ENCODE measurements around the gene SPEN. TPM values are rescaled to one million over a fixed set of nuclear protein-coding genes. Genes with fewer than 3 reads are reported as not detected.
A peak's percentile ranks its signal among the peaks of the same experiment; 100 is the strongest.

SPEN gene
- total and polyA plus RNA-seq, 2 of the 13 experiments (the other 11 are each of a cell fraction or from before 2014, with no cell fraction given), result 4.8 to 14.0 TPM

DNA sequence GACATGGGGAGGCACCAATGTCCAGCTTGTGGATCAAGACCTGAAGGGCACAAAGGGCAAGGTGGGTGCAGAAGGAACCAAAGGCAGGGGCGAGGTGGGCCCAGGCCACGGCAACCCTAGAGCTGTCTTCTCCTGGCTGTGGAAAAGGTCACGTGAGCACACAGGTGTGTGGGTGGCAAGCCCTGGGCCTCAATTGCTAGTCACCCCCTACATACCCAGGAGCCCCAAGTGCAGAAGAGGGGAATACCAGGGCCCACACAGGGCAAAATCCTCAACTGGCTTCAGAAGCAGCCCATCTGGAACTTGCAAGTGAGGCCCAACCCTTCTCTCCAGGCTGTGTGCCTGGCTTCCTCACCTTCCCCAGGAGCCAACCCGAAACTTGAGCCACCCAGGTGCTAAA, 102.8 kb downstream of the SPEN start:
- 100% methylated on average over 2 of the region's 4 CpGs for WGBS (ENCODE audit: low lambda C conversion rate)
- intact Hi-C loops (cut with micrococcal nuclease; ENCODE audit: unreplicated experiment), result no loop called here
- Histone ChIP-seq H3K36me3 (replicated peaks in 1 of 2; ENCODE audit: control insufficient read depth in 1 of 2, insufficient read depth in 2 of 2, low read length in 2 of 2) (peaks cover 8 to 29% of the 10 kb centered on the region in 2 experiments; a peak in 4 of 5 replicates), H3K27me3 (ENCODE audit: control insufficient read depth in 1 of 2, insufficient read depth in 2 of 2, low read length in 2 of 2) (no peaks in the 10 kb centered on the region), H3K79me2 (ENCODE audit: insufficient read depth, low read length) (no peaks in the 10 kb centered on the region), H3K4me3 (replicated peaks in 1 of 3; ENCODE audit: insufficient read depth in 1 of 3, low read depth in 2 of 3, low read length in 3 of 3) (no peak overlapping the region), H3K9me3 (ENCODE audit: low read length) (no peaks in the 10 kb centered on the region), H3K27ac (ENCODE audit: extremely low read length, insufficient read depth, low read length) (no peak overlapping the region), H4K20me1 (ENCODE audit: insufficient read depth, low read length) (no peaks in the 10 kb centered on the region), H3K9ac (ENCODE audit: insufficient read depth, low read depth, low read length) (no peak overlapping the region), H3K4me2 (ENCODE audit: low read depth, low read length) (no peak overlapping the region), H3K4me1 (ENCODE audit: insufficient read depth, low read length) (peaks cover 11% of the 10 kb centered on the region; the same call in 1 of the 2 replicates), H2AFZ (ENCODE audit: low read length) (no peak overlapping the region)
- TF ChIP-seq, protein P1, sequence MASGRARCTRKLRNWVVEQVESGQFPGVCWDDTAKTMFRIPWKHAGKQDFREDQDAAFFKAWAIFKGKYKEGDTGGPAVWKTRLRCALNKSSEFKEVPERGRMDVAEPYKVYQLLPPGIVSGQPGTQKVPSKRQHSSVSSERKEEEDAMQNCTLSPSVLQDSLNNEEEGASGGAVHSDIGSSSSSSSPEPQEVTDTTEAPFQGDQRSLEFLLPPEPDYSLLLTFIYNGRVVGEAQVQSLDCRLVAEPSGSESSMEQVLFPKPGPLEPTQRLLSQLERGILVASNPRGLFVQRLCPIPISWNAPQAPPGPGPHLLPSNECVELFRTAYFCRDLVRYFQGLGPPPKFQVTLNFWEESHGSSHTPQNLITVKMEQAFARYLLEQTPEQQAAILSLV (CRISPR knock-in tag; IDR thresholded peaks at IDR 0.05; ENCODE audit: borderline replicate concordance), result no peak
- TF ChIP-seq, protein P2, sequence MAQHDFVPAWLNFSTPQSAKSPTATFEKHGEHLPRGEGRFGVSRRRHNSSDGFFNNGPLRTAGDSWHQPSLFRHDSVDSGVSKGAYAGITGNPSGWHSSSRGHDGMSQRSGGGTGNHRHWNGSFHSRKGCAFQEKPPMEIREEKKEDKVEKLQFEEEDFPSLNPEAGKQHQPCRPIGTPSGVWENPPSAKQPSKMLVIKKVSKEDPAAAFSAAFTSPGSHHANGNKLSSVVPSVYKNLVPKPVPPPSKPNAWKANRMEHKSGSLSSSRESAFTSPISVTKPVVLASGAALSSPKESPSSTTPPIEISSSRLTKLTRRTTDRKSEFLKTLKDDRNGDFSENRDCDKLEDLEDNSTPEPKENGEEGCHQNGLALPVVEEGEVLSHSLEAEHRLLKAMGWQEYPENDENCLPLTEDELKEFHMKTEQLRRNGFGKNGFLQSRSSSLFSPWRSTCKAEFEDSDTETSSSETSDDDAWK (CRISPR knock-in tag; IDR thresholded peaks at IDR 0.05), result no peak
- ChIA-PET POLR2A (no interaction called here), CTCF (ENCODE audit: low intra/inter-chr PET ratio, low total read pairs) (no interaction called here)
- no TSS peak for BruUV-seq (replicated peaks)
- DNase-seq (ENCODE audit: low spot score) (no peak), FAIRE-seq (no peak), ATAC-seq (no peak)
- in situ Hi-C loops (cut with HindIII; ENCODE audit: extremely low pct_ligation_motif_present, low pct_unique_long_range_greater_than_20kb), result no loop called here

DNA sequence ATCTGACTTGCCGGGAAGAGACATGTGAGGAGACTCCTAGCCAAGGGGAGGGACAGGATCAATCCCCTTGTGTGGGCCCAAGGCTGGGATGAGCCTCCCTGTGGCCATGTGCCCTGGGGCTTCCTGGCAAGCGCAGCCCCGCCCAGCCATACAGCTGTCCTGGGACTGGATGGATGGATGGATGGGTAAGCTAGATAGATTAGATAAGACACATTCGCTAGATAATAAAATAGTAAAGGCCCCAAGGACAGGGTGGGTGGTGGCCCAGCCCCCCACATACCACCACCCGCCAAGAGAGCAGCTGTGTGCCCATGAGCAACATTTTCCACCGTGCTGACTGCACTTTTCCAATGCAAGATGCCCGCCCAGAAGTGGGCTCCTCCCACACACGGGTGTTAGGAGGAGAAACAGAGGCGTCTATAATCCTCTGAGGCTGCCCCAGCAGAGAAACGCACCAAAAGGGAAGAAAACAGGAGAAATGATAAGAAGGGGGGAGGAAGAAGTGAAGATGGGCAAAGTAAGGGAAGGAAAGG, 103.3 kb downstream of the SPEN start:
- Histone ChIP-seq H3K4me1 (ENCODE audit: insufficient read depth, low read length) (peaks cover 11% of the 10 kb centered on the region; the same call in 1 of the 2 replicates), H3K36me3 (replicated peaks in 1 of 2; ENCODE audit: control insufficient read depth in 1 of 2, insufficient read depth in 2 of 2, low read length in 2 of 2) (peaks cover 8 to 25% of the 10 kb centered on the region in 2 experiments; a peak in 4 of 5 replicates), H3K9me3 (ENCODE audit: low read length) (no peaks in the 10 kb centered on the region), H3K9ac (ENCODE audit: insufficient read depth, low read depth, low read length) (no peak overlapping the region), H2AFZ (ENCODE audit: low read length) (no peak overlapping the region), H3K79me2 (ENCODE audit: insufficient read depth, low read length) (no peaks in the 10 kb centered on the region), H4K20me1 (ENCODE audit: insufficient read depth, low read length) (no peaks in the 10 kb centered on the region), H3K4me3 (replicated peaks in 1 of 3; ENCODE audit: insufficient read depth in 1 of 3, low read depth in 2 of 3, low read length in 3 of 3) (no peak overlapping the region), H3K27ac (ENCODE audit: extremely low read length, insufficient read depth, low read length) (no peak overlapping the region), H3K27me3 (ENCODE audit: control insufficient read depth in 1 of 2, insufficient read depth in 2 of 2, low read length in 2 of 2) (no peaks in the 10 kb centered on the region), H3K4me2 (ENCODE audit: low read depth, low read length) (no peak overlapping the region)
- CTCF ChIA-PET (ENCODE audit: low intra/inter-chr PET ratio, low total read pairs), result no interaction called here
- DNase-seq (ENCODE audit: low spot score) (no peak), ATAC-seq (no peak), FAIRE-seq (no peak)
- in situ Hi-C loops (cut with HindIII; ENCODE audit: extremely low pct_ligation_motif_present, low pct_unique_long_range_greater_than_20kb), result no loop called here
- TF ChIP-seq SYNCRIP (IDR thresholded peaks at IDR 0.05; ENCODE audit: insufficient read depth, low read depth, low read length) (no peak), RFX1 (IDR thresholded peaks at IDR 0.05) (no peak), DRAP1 (CRISPR knock-in tag; IDR thresholded peaks at IDR 0.05) (no peak), HOXA3 (CRISPR knock-in tag; IDR thresholded peaks at IDR 0.05) (no peak), MYC (CRISPR knock-in tag; IDR thresholded peaks at IDR 0.05; ENCODE audit: borderline replicate concordance) (0 out of 2 replicates have a peak, but pooled peaks have one; percentile 6), SRY (CRISPR knock-in tag; IDR thresholded peaks at IDR 0.05) (no peak), CHD4 (IDR thresholded peaks at IDR 0.05; ENCODE audit: borderline replicate concordance, low read length) (no peak), GTF3A (CRISPR knock-in tag; conservative IDR thresholded peaks at IDR 0.05) (no peak)
- intact Hi-C loops (cut with micrococcal nuclease; ENCODE audit: unreplicated experiment), result no loop called here
- WGBS (ENCODE audit: low lambda C conversion rate), result 95% methylated on average over 10 of the region's 10 CpGs
- no TSS peak for BruUV-seq (replicated peaks)
- POLR2A ChIA-PET, result no interaction called here
